ENCODE results near the gene ATF4. TPM values are rescaled to one million over a fixed set of nuclear protein-coding genes. Genes with fewer than 3 reads are reported as not detected.

ATF4 gene
- total RNA-seq, 1 donor from 2014 or later: 246 TPM

- Histone ChIP-seq H3K4me1 (peaks cover 14% of the 10 kb centered on the region), H3K36me3 (no peaks in the 10 kb centered on the region), H3K27ac (no peak overlapping the region), H3K27me3 (peaks cover 15% of the 10 kb centered on the region), H3K9me3 (no peaks in the 10 kb centered on the region), H3K4me3 (no peak overlapping the region)
- no peak for DNase-seq (ENCODE audit: extremely low spot score in 2 of 2)
- intact Hi-C loops (cut with DNase I): no loop called here
- TF ChIP-seq POLR2A (IDR thresholded peaks at IDR 0.05) (no peak), CTCF (IDR thresholded peaks at IDR 0.05) (no peak), POLR2AphosphoS5 (IDR thresholded peaks at IDR 0.05; ENCODE audit: insufficient read depth in 1 of 2, low read depth in 1 of 2) (no peak)
These were observed 37.9 kb downstream of the ATF4 start for GRCh38 chr22:39558254-39558727.

GRCh38 chr22:39558950-39559349 is 38.6 kb downstream of the ATF4 start:
- TF ChIP-seq POLR2AphosphoS5 (IDR thresholded peaks at IDR 0.05; ENCODE audit: insufficient read depth in 1 of 2, low read depth in 1 of 2): no peak
- TF ChIP-seq POLR2A (IDR thresholded peaks at IDR 0.05): no peak
- TF ChIP-seq CTCF (IDR thresholded peaks at IDR 0.05): no peak
- Histone ChIP-seq H3K27ac (no peak overlapping the region), H3K4me3 (no peak overlapping the region), H3K9me3 (no peaks in the 10 kb centered on the region), H3K36me3 (no peaks in the 10 kb centered on the region), H3K4me1 (peaks cover 14% of the 10 kb centered on the region), H3K27me3 (peaks cover 15% of the 10 kb centered on the region)
- no peak for DNase-seq (ENCODE audit: extremely low spot score in 2 of 2)
- intact Hi-C loops (cut with DNase I): no loop called here

GRCh38 chr22:39559456-39560105 is 39.2 kb downstream of the ATF4 start:
- peaks cover 15% of the 10 kb centered on the region for H3K27me3 ChIP-seq
- no peaks in the 10 kb centered on the region for H3K36me3 ChIP-seq
- H3K4me3 ChIP-seq: no peak overlapping the region
- TF ChIP-seq CTCF (IDR thresholded peaks at IDR 0.05) (no peak), POLR2A (IDR thresholded peaks at IDR 0.05) (no peak), POLR2AphosphoS5 (IDR thresholded peaks at IDR 0.05; ENCODE audit: insufficient read depth in 1 of 2, low read depth in 1 of 2) (no peak)
- H3K27ac ChIP-seq: no peak overlapping the region
- no peak for DNase-seq (ENCODE audit: extremely low spot score in 2 of 2)
- peaks cover 14% of the 10 kb centered on the region for H3K4me1 ChIP-seq
- no peaks in the 10 kb centered on the region for H3K9me3 ChIP-seq
- intact Hi-C loops (cut with DNase I): no loop called here

- Histone ChIP-seq H3K9me3 (no peaks in the 10 kb centered on the region), H3K27me3 (peaks cover 15% of the 10 kb centered on the region), H3K4me3 (no peak overlapping the region), H3K36me3 (no peaks in the 10 kb centered on the region), H3K27ac (no peak overlapping the region), H3K4me1 (peaks cover 14% of the 10 kb centered on the region)
- no peak for TF ChIP-seq POLR2A (IDR thresholded peaks at IDR 0.05)
- no peak for TF ChIP-seq CTCF (IDR thresholded peaks at IDR 0.05)
- no peak for TF ChIP-seq POLR2AphosphoS5 (IDR thresholded peaks at IDR 0.05; ENCODE audit: insufficient read depth in 1 of 2, low read depth in 1 of 2)
- intact Hi-C loops (cut with DNase I): no loop called here
- DNase-seq (ENCODE audit: extremely low spot score in 2 of 2): no peak
These were observed 39.8 kb downstream of the ATF4 start for GRCh38 chr22:39560127-39560526.

GRCh38 chr22:39562839-39563489 is 42.6 kb downstream of the ATF4 start:
- intact Hi-C loops (cut with DNase I): no loop called here
- DNase-seq (ENCODE audit: extremely low spot score in 2 of 2): no peak
- no peak overlapping the region for H3K4me3 ChIP-seq
- peaks cover 6% of the 10 kb centered on the region for H3K4me1 ChIP-seq
- TF ChIP-seq POLR2A (IDR thresholded peaks at IDR 0.05) (no peak), CTCF (IDR thresholded peaks at IDR 0.05) (no peak), POLR2AphosphoS5 (IDR thresholded peaks at IDR 0.05; ENCODE audit: insufficient read depth in 1 of 2, low read depth in 1 of 2) (no peak)
- no peaks in the 10 kb centered on the region for H3K36me3 ChIP-seq
- peaks cover 8% of the 10 kb centered on the region for H3K27me3 ChIP-seq
- H3K27ac ChIP-seq: no peak overlapping the region
- H3K9me3 ChIP-seq: no peaks in the 10 kb centered on the region

All from vagina (tissue), 2 donors.